ENCODE data around the gene SLPI.

GRCh38 chr20:45230631-45231030 is 23.7 kb downstream of the SLPI start:
- TF ChIP-seq POLR2AphosphoS5 (IDR thresholded peaks at IDR 0.05; ENCODE audit: borderline replicate concordance, low read depth, low read length) = no peak
- no peak for TF ChIP-seq EZH2 (IDR thresholded peaks at IDR 0.05)
- TF ChIP-seq FOXP2 (optimal IDR thresholded peaks at IDR 0.05; ENCODE audit: control extremely low read depth, extremely low read length, insufficient read depth) = no peak
